Measurements from ENCODE around the gene NPAP1. TPM values are rescaled to one million over a fixed set of nuclear protein-coding genes. Genes with fewer than 3 reads are reported as not detected.

NPAP1 gene
- total RNA-seq, 4 donors from 2014 or later: not detected

DNA sequence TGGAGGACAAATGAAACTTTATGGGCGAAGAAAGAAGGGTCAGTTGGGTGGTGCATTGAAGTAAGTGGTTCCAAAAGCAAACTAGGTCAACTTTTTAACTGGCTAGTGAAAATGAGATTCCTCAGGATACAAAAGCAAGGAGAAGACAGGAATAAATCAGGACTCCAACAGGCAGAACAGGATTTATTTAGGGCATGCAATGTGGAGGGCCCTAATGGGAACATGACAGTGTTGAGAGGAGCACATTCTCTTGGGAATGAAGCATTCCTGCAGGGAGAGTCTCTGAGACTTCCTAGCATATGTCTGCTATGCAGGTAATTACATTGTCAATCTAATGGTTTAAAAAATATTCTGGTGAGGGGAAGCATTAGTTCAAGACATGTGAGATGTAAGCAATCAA lies 8.7 kb downstream of the NPAP1 start:
- Histone ChIP-seq H3K9me3 (peaks cover 7% of the 10 kb centered on the region), H3K36me3 (no peaks in the 10 kb centered on the region), H3K4me1 (no peaks in the 10 kb centered on the region), H3K27me3 (no peaks in the 10 kb centered on the region), H3K27ac (no peak overlapping the region), H3K4me3 (no peak overlapping the region)
- TF ChIP-seq EP300 (IDR thresholded peaks at IDR 0.05) (no peak), POLR2A (IDR thresholded peaks at IDR 0.05) (no peak), POLR2AphosphoS5 (IDR thresholded peaks at IDR 0.05) (no peak)
- TF ChIP-seq, protein P1, sequence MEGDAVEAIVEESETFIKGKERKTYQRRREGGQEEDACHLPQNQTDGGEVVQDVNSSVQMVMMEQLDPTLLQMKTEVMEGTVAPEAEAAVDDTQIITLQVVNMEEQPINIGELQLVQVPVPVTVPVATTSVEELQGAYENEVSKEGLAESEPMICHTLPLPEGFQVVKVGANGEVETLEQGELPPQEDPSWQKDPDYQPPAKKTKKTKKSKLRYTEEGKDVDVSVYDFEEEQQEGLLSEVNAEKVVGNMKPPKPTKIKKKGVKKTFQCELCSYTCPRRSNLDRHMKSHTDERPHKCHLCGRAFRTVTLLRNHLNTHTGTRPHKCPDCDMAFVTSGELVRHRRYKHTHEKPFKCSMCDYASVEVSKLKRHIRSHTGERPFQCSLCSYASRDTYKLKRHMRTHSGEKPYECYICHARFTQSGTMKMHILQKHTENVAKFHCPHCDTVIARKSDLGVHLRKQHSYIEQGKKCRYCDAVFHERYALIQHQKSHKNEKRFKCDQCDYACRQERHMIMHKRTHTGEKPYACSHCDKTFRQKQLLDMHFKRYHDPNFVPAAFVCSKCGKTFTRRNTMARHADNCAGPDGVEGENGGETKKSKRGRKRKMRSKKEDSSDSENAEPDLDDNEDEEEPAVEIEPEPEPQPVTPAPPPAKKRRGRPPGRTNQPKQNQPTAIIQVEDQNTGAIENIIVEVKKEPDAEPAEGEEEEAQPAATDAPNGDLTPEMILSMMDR (IDR thresholded peaks at IDR 0.05): no peak
- DNase-seq (ENCODE audit: low spot score in 2 of 2): no peak
- 71% methylated on average over 1 of the region's 1 CpG for WGBS

DNA sequence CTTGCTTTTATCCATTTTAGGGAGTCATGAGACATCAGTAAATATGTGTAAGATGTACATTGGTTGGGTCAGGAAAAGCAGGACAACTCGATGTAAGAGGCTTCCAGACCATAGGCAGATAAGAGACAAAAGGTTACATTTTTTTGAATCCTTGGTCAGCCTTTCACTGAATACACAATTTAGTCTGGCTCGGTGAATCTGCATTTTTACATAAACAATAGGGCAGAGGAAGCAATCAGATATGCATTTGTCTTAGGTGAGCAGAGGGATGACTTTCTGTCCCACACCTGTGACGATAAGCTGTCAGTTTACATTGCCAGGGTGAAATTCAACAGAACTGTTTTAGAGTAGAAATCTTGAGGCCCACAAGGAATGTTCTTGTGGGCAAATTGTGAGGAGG lies 20.6 kb downstream of the NPAP1 start:
- Histone ChIP-seq H3K9me3 (peaks cover 4% of the 10 kb centered on the region), H3K27ac (no peak overlapping the region), H3K27me3 (no peaks in the 10 kb centered on the region), H3K36me3 (no peaks in the 10 kb centered on the region), H3K4me3 (no peak overlapping the region), H3K4me1 (no peaks in the 10 kb centered on the region)
- no peak for DNase-seq (ENCODE audit: low spot score in 2 of 2)
- TF ChIP-seq POLR2AphosphoS5 (IDR thresholded peaks at IDR 0.05) (no peak), EP300 (IDR thresholded peaks at IDR 0.05) (no peak), POLR2A (IDR thresholded peaks at IDR 0.05) (no peak)
- TF ChIP-seq, protein P1 (IDR thresholded peaks at IDR 0.05): no peak
- WGBS: 71% methylated on average over 3 of the region's 3 CpGs

DNA sequence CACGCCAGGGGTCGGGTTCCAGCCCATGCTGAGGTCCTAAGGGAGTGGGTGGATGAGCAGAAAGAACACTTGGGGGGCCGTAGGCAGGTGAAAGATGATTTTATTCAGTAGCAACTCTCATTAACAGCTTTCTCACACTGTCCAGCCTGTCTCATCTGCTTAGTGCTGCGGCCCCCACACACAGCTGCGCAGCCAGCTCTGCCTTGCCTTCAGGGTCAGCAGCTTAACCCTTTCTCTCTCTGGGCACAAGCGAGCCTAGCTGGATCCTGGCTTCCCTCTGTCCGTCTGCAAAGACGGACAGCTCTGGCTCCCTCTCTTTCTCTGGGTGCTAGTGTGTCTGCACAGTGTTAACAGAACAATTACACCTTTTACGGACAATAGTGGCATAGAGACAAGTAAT lies 21.3 kb downstream of the NPAP1 start:
- WGBS: 65% methylated on average over 9 of the region's 9 CpGs
- Histone ChIP-seq H3K27me3 (no peaks in the 10 kb centered on the region), H3K4me1 (no peaks in the 10 kb centered on the region), H3K4me3 (no peak overlapping the region), H3K9me3 (no peaks in the 10 kb centered on the region), H3K36me3 (no peaks in the 10 kb centered on the region), H3K27ac (no peak overlapping the region)
- TF ChIP-seq, protein P1 (IDR thresholded peaks at IDR 0.05): no peak
- TF ChIP-seq POLR2A (IDR thresholded peaks at IDR 0.05) (no peak), EP300 (IDR thresholded peaks at IDR 0.05) (no peak), POLR2AphosphoS5 (IDR thresholded peaks at IDR 0.05) (no peak)
- no peak for DNase-seq (ENCODE audit: low spot score in 2 of 2)

DNA sequence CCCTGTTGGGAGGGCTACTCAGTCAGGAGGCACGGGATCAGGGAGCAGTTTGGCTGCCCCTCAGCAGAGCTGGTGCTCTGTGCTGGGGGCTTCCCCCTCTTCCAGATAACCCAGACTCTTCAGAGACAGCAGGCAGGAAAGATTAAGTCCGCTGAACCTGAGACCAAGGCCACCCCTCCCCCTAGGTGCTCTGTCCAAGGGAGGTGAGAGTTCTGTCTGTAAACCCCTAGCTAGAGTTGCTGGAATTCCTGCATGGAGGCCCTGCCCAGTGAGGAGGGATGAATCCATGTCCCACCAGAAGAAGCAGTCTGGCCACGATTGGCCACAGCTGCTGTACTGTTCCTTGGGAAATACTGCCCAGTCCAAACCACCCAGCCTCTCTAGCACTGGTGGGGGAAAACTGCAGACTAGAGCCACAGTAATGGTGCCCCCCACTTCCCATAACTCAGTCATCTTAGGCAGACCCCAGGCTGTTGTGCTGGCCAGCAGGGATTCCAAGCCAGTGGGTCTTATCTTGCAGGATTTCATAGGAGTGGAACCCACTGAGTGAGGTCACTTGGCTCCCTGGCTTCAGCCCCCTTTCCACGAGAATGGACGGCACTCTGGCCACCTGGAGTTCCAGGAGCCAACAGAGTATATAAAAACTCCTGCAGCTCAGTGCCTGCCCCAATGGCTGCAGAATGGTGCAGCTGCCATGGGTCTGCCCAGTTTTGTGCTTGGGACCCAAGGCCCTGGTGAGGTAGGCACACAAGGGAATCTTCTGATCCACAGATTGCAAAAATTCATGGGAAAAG lies 42.9 kb downstream of the NPAP1 start:
- WGBS: 92% methylated on average over 2 of the region's 5 CpGs
- no peak for DNase-seq (ENCODE audit: low spot score in 2 of 2)
- Histone ChIP-seq H3K36me3 (no peaks in the 10 kb centered on the region), H3K27ac (no peak overlapping the region), H3K4me3 (no peak overlapping the region), H3K4me1 (no peaks in the 10 kb centered on the region), H3K27me3 (no peaks in the 10 kb centered on the region), H3K9me3 (peaks cover 16% of the 10 kb centered on the region)
- TF ChIP-seq POLR2A (IDR thresholded peaks at IDR 0.05): no peak
- TF ChIP-seq EP300 (IDR thresholded peaks at IDR 0.05): no peak
- no peak for TF ChIP-seq POLR2AphosphoS5 (IDR thresholded peaks at IDR 0.05)
- TF ChIP-seq, protein P1 (IDR thresholded peaks at IDR 0.05): no peak

DNA sequence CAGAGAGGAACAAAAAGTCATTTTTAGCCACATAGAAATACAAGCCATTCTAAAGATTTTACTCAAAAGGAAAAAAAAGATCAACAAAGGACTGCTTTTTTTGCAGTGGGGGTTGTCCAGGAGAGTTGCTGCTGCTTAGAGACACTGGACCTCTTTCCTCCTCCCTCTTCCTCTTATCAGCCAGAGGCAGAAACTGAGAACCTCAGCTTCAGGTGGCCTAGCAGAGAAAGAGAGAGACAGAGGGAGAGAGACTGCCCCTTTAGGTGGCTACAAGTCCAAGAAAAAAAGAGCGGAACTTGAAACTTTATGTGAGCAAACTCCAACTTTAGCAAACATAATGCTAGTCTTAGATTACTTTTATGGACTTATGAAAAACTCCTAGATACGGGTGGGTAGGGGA lies 54.2 kb downstream of the NPAP1 start:
- H3K4me3 ChIP-seq: no peak overlapping the region
- no peak for TF ChIP-seq POLR2AphosphoS5 (IDR thresholded peaks at IDR 0.05)
- no peak for TF ChIP-seq EP300 (IDR thresholded peaks at IDR 0.05)
- TF ChIP-seq, protein P1 (IDR thresholded peaks at IDR 0.05): no peak
- no peak for TF ChIP-seq POLR2A (IDR thresholded peaks at IDR 0.05)
- H3K4me1 ChIP-seq: no peaks in the 10 kb centered on the region
- H3K9me3 ChIP-seq: peaks cover 3% of the 10 kb centered on the region
- no peak for DNase-seq (ENCODE audit: low spot score in 2 of 2)
- 85% methylated on average over 2 of the region's 2 CpGs for WGBS
- H3K27ac ChIP-seq: no peak overlapping the region
- H3K27me3 ChIP-seq: no peaks in the 10 kb centered on the region
- no peaks in the 10 kb centered on the region for H3K36me3 ChIP-seq

All from suprapubic skin (tissue), 4 donors.